Muscle layer of duodenum (tissue), 2 donors: ENCODE results near the gene LIPA.
"Not testable (repeated sequence)": the region's sequence is repeated elsewhere in the genome, so short reads cannot be mapped to it uniquely, and the experiment has no call there.

ENCODE experiments used
- H3K27ac ChIP-seq: one replicate; pipeline ENCODE4 v1.7.0; 2013; ENCODE audit warnings: mild to moderate bottlenecking, low read length
- H3K27me3 ChIP-seq: one replicate; pipeline ENCODE4 v1.7.0; 2013; ENCODE audit warnings: low read depth, mild to moderate bottlenecking, control low read depth, low read length
- H3K36me3 ChIP-seq, 2 donors: one replicate each; pipeline ENCODE4 v1.7.0; 2013; ENCODE audit warnings: low read length in 2 of 2, control low read depth in 1 of 2, mild to moderate bottlenecking in 1 of 2; ENCODE audit not compliant: insufficient read depth in 2 of 2, control insufficient read depth in 1 of 2
- H3K4me1 ChIP-seq, 2 donors: one replicate each; pipeline ENCODE4 v1.7.0; 2013; ENCODE audit warnings: low read length in 2 of 2, mild to moderate bottlenecking in 2 of 2, control low read depth in 1 of 2, moderate library complexity in 1 of 2; ENCODE audit not compliant: insufficient read depth in 2 of 2, control insufficient read depth in 1 of 2
- H3K4me3 ChIP-seq, 2 donors: one replicate each; pipeline ENCODE4 v1.7.0; 2013; ENCODE audit warnings: low read length in 2 of 2, low read depth in 1 of 2, mild to moderate bottlenecking in 1 of 2
- H3K9me3 ChIP-seq, 2 donors: one replicate each; pipeline ENCODE4 v1.7.0; 2013; ENCODE audit warnings: low read length in 2 of 2, control low read depth in 1 of 2, mild to moderate bottlenecking in 1 of 2; ENCODE audit not compliant: control insufficient read depth in 1 of 2
- donor health status: healthy.

Gene LIPA

GRCh38 chr10:89182894-89183293 lies 68.7 kb downstream of the LIPA start:
- Histone ChIP-seq H3K27ac (no peak overlapping the region), H3K4me1 (peaks cover 0 to 4% of the 10 kb centered on the region in 2 donors), H3K9me3 (peaks cover 0 to 10% of the 10 kb centered on the region in 2 donors), H3K27me3 (no peaks in the 10 kb centered on the region), H3K36me3 (no peaks in the 10 kb centered on the region), H3K4me3 (no peak overlapping the region)

GRCh38 chr10:89175816-89176215 lies 75.8 kb downstream of the LIPA start:
- Histone ChIP-seq H3K27me3 (no peaks in the 10 kb centered on the region), H3K4me1 (no peaks in the 10 kb centered on the region), H3K4me3 (no peak overlapping the region), H3K9me3 (peaks cover 0 to 7% of the 10 kb centered on the region in 2 donors), H3K36me3 (no peaks in the 10 kb centered on the region), H3K27ac (no peak overlapping the region)

- Histone ChIP-seq H3K27ac (no peak overlapping the region), H3K27me3 (no peaks in the 10 kb centered on the region), H3K36me3 (no peaks in the 10 kb centered on the region), H3K9me3 (no peaks in the 10 kb centered on the region), H3K4me1 (no peaks in the 10 kb centered on the region), H3K4me3 (no peak overlapping the region)
Observed at GRCh38 chr10:89173075-89173474, 78.5 kb downstream of the LIPA start.

- H3K36me3 ChIP-seq = no peaks in the 10 kb centered on the region
- no peak overlapping the region for H3K4me3 ChIP-seq
- H3K9me3 ChIP-seq = no peaks in the 10 kb centered on the region
- H3K27ac ChIP-seq = no peak overlapping the region
- H3K4me1 ChIP-seq = no peaks in the 10 kb centered on the region
- no peaks in the 10 kb centered on the region for H3K27me3 ChIP-seq
Observed at GRCh38 chr10:89171996-89172395, 79.6 kb downstream of the LIPA start.

GRCh38 chr10:89171263-89171872 lies 80.2 kb downstream of the LIPA start:
- Histone ChIP-seq H3K36me3 (no peaks in the 10 kb centered on the region), H3K27ac (no peak overlapping the region), H3K4me1 (no peaks in the 10 kb centered on the region), H3K27me3 (no peaks in the 10 kb centered on the region), H3K4me3 (no peak overlapping the region), H3K9me3 (no peaks in the 10 kb centered on the region)

- not testable (repeated sequence) for H3K9me3 ChIP-seq, H3K27me3 ChIP-seq, H3K27ac ChIP-seq, H3K4me1 ChIP-seq, H3K36me3 ChIP-seq, H3K4me3 ChIP-seq
Observed at GRCh38 chr10:89168354-89168900, 83.1 kb downstream of the LIPA start.

GRCh38 chr10:89167915-89168314 lies 83.7 kb downstream of the LIPA start:
- no peaks in the 10 kb centered on the region for H3K4me1 ChIP-seq
- no peak overlapping the region for H3K4me3 ChIP-seq
- H3K27me3 ChIP-seq = no peaks in the 10 kb centered on the region
- H3K9me3 ChIP-seq = no peaks in the 10 kb centered on the region
- no peaks in the 10 kb centered on the region for H3K36me3 ChIP-seq
- no peak overlapping the region for H3K27ac ChIP-seq

GRCh38 chr10:89165923-89166322 lies 85.7 kb downstream of the LIPA start:
- H3K4me3 ChIP-seq = no peak overlapping the region
- no peaks in the 10 kb centered on the region for H3K36me3 ChIP-seq
- no peaks in the 10 kb centered on the region for H3K4me1 ChIP-seq
- no peaks in the 10 kb centered on the region for H3K9me3 ChIP-seq
- H3K27ac ChIP-seq = no peak overlapping the region
- no peaks in the 10 kb centered on the region for H3K27me3 ChIP-seq

GRCh38 chr10:89164920-89165319 lies 86.7 kb downstream of the LIPA start:
- Histone ChIP-seq H3K27ac (no peak overlapping the region), H3K27me3 (no peaks in the 10 kb centered on the region), H3K4me1 (no peaks in the 10 kb centered on the region), H3K4me3 (no peak overlapping the region), H3K36me3 (no peaks in the 10 kb centered on the region), H3K9me3 (no peaks in the 10 kb centered on the region)

- Histone ChIP-seq H3K4me3 (peak overlapping the region in 1 of 2 donors; percentile 14), H3K4me1 (no peaks in the 10 kb centered on the region), H3K9me3 (no peaks in the 10 kb centered on the region), H3K27me3 (no peaks in the 10 kb centered on the region), H3K36me3 (no peaks in the 10 kb centered on the region), H3K27ac (peak overlapping the region; percentile 37)
Observed at GRCh38 chr10:89164080-89164479, 87.5 kb downstream of the LIPA start.
